WTC11 (cell line): ENCODE results near the gene PLXDC2. TPM values are rescaled to one million over a fixed set of nuclear protein-coding genes. Genes with fewer than 3 reads are reported as not detected.

Experiments used
- ATAC-seq: fragments of 200-7000 bp; cut with Tn5 transposase; 2 replicates; pipeline ENCODE4 v1.10.0; 2021; ENCODE audit warnings: mild to moderate bottlenecking, moderate library complexity
- CTCF ChIA-PET: fragments of 300-600 bp; sonication (Branson Sonifier 250); formaldehyde crosslinking; loops from one replicate; lab custom pipeline; 2021; ENCODE audit warnings: antibody characterized with exemption; lab: Charles Lee
- POLR2A ChIA-PET: fragments of 350-600 bp; sonication (Branson Sonifier 250); formaldehyde crosslinking; loops from one replicate; lab custom pipeline; 2021; ENCODE audit warnings: antibody characterized with exemption; lab: Charles Lee
- DNase-seq: peaks from one replicate; pipeline ENCODE4 v3.0.0; 2021; ENCODE audit warnings: low spot score
- H3K27ac Mint-ChIP-seq: 2 replicates; pipeline ENCODE4 v1.8.0; 2021; ENCODE audit warnings: mixed read lengths
- H3K27me3 Mint-ChIP-seq: 2 replicates; pipeline ENCODE4 v1.8.0; 2021; ENCODE audit warnings: low read depth, mild to moderate bottlenecking, moderate library complexity, mixed read lengths
- H3K36me3 Mint-ChIP-seq: 2 replicates; pipeline ENCODE4 v1.8.0; 2021; ENCODE audit warnings: mixed read lengths
- H3K4me1 Mint-ChIP-seq: 2 replicates; pipeline ENCODE4 v1.8.0; 2022; ENCODE audit warnings: mixed read lengths
- H3K4me3 Mint-ChIP-seq: 2 replicates; pipeline ENCODE4 v1.8.0; 2021; ENCODE audit warnings: mild to moderate bottlenecking, moderate library complexity, mixed read lengths
- H3K9me3 Mint-ChIP-seq: 2 replicates; pipeline ENCODE4 v1.8.0; 2021; ENCODE audit warnings: mixed read lengths
- ARID4B ChIP-seq: sonication (generic); formaldehyde crosslinking; IDR thresholded peaks from 2 replicates; pipeline ENCODE4 v1.8.0; 2023; ENCODE audit warnings: missing genetic modification reagents, mild to moderate bottlenecking, borderline replicate concordance
- E2F5 ChIP-seq: sonication (generic); formaldehyde crosslinking; IDR thresholded peaks from 2 replicates; pipeline ENCODE4 v1.8.1; 2022; ENCODE audit warnings: mild to moderate bottlenecking, moderate library complexity, missing genetic modification reagents
- FOXK1 ChIP-seq: sonication (generic); formaldehyde crosslinking; IDR thresholded peaks from 2 replicates; pipeline ENCODE4 v1.8.0; 2022; ENCODE audit warnings: mild to moderate bottlenecking, moderate library complexity, missing genetic modification reagents
- GRHL2 ChIP-seq: fragments of 250-450 bp; sonication (Bioruptor Pico); IDR thresholded peaks from 2 replicates; pipeline ENCODE4 v1.8.0; 2022; ENCODE audit warnings: mild to moderate bottlenecking, moderate library complexity; ENCODE audit not compliant: insufficient replicate concordance, severe bottlenecking
- GTF2I ChIP-seq: fragments of 250-450 bp; sonication (Bioruptor Pico); conservative IDR thresholded peaks from 2 replicates; pipeline ENCODE4 v1.4.0; 2021; ENCODE audit warnings: mild to moderate bottlenecking
- IRF2 ChIP-seq: sonication (generic); formaldehyde crosslinking; IDR thresholded peaks from 2 replicates; pipeline ENCODE4 v1.8.0; 2022; ENCODE audit warnings: low read depth, missing genetic modification reagents, borderline replicate concordance
- NFATC4 ChIP-seq: fragments of 250-450 bp; sonication (Bioruptor Pico); IDR thresholded peaks from 2 replicates; pipeline ENCODE4 v1.9.0; 2021; ENCODE audit warnings: mild to moderate bottlenecking
- NFE2L1 ChIP-seq: sonication (generic); formaldehyde crosslinking; IDR thresholded peaks from 2 replicates; pipeline ENCODE4 v1.8.1; 2023; ENCODE audit warnings: missing genetic modification reagents
- TEAD1 ChIP-seq: sonication (generic); formaldehyde crosslinking; IDR thresholded peaks from 2 replicates; pipeline ENCODE4 v1.8.0; 2022; ENCODE audit warnings: mild to moderate bottlenecking, missing genetic modification reagents
- ZNF232 ChIP-seq: sonication (generic); formaldehyde crosslinking; IDR thresholded peaks from 2 replicates; pipeline ENCODE4 v1.8.0; 2022; ENCODE audit warnings: mild to moderate bottlenecking, missing genetic modification reagents
- total RNA-seq: library from RNA; stranded (reverse); gene quantifications from 3 replicates; pipeline ENCODE4 v1.2.3, GENCODE V29; 2021
- TF ChIP-seq, protein P1 (sequence below): sonication (generic); formaldehyde crosslinking; IDR thresholded peaks from 2 replicates; pipeline ENCODE4 v1.8.0; 2022; ENCODE audit warnings: mild to moderate bottlenecking, missing genetic modification reagents
- TF ChIP-seq, protein P2 (sequence below): sonication (generic); formaldehyde crosslinking; IDR thresholded peaks from 2 replicates; pipeline ENCODE4 v1.8.1; 2023; ENCODE audit warnings: mild to moderate bottlenecking, missing genetic modification reagents, borderline replicate concordance
- TF ChIP-seq, protein P3 (sequence below): sonication (generic); formaldehyde crosslinking; conservative IDR thresholded peaks from 2 replicates; pipeline ENCODE4 v1.8.1; 2022; ENCODE audit warnings: mild to moderate bottlenecking, missing genetic modification reagents

The PLXDC2 gene
- total RNA-seq, 1 experiment from 2014 or later, result 31.7 TPM

DNA sequence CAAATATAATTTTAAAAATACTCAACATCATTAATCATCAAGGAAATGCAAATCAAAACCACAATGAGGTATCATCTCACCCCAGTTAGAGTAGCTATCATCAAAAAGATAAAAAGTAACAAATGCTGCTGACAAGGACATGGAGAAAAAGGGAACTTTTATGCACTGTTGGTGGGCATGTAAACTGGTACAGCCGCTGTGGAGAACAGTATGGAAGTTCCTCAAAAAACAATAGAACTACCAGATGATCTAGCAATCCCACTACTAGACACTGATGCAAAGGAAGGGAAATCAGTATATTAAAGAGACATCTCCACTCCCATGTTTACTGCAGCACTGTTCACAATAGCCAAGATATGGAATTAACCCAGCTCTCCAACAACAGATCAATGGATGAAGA is 384.5 kb downstream of the PLXDC2 start:
- H3K27ac Mint-ChIP-seq, result peak overlapping the region; percentile 16; the same call in 1 of the 2 replicates
- no peaks in the 10 kb centered on the region for H3K27me3 Mint-ChIP-seq
- ChIA-PET POLR2A (no interaction called here), CTCF (no interaction called here)
- H3K4me3 Mint-ChIP-seq, result no peak overlapping the region
- DNase-seq, result no peak
- ATAC-seq, result no peak
- peaks cover 4% of the 10 kb centered on the region; the same call in 1 of the 2 replicates for H3K36me3 Mint-ChIP-seq
- TF ChIP-seq GTF2I, result no peak
- TF ChIP-seq NFE2L1, result no peak
- TF ChIP-seq, all 79 proteins: peak for 0
- no peaks in the 10 kb centered on the region for H3K9me3 Mint-ChIP-seq
- H3K4me1 Mint-ChIP-seq, result peaks cover 22% of the 10 kb centered on the region

- ChIA-PET POLR2A (no interaction called here), CTCF (no interaction called here)
- peaks cover under 1% of the 10 kb centered on the region for H3K9me3 Mint-ChIP-seq
- H3K27ac Mint-ChIP-seq, result 0 out of 2 replicates have a peak overlapping the region, but pooled peaks have one; percentile 36
- no peak for DNase-seq
- peaks cover 16% of the 10 kb centered on the region for H3K4me1 Mint-ChIP-seq
- no peaks in the 10 kb centered on the region for H3K27me3 Mint-ChIP-seq
- no peak for ATAC-seq
- H3K36me3 Mint-ChIP-seq, result peaks cover 6% of the 10 kb centered on the region; the same call in 1 of the 2 replicates
- TF ChIP-seq NFATC4 (CRISPR knock-in tag) (no peak), NFE2L1 (no peak), IRF2 (CRISPR knock-in tag) (no peak), ZNF232 (CRISPR knock-in tag) (no peak), ARID4B (CRISPR knock-in tag) (no peak), FOXK1 (CRISPR knock-in tag) (no peak), TEAD1 (no peak), GRHL2 (CRISPR knock-in tag) (no peak), E2F5 (CRISPR knock-in tag) (no peak)
- TF ChIP-seq, protein P1, sequence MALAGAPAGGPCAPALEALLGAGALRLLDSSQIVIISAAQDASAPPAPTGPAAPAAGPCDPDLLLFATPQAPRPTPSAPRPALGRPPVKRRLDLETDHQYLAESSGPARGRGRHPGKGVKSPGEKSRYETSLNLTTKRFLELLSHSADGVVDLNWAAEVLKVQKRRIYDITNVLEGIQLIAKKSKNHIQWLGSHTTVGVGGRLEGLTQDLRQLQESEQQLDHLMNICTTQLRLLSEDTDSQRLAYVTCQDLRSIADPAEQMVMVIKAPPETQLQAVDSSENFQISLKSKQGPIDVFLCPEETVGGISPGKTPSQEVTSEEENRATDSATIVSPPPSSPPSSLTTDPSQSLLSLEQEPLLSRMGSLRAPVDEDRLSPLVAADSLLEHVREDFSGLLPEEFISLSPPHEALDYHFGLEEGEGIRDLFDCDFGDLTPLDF (CRISPR knock-in tag), result no peak
- TF ChIP-seq, protein P2, sequence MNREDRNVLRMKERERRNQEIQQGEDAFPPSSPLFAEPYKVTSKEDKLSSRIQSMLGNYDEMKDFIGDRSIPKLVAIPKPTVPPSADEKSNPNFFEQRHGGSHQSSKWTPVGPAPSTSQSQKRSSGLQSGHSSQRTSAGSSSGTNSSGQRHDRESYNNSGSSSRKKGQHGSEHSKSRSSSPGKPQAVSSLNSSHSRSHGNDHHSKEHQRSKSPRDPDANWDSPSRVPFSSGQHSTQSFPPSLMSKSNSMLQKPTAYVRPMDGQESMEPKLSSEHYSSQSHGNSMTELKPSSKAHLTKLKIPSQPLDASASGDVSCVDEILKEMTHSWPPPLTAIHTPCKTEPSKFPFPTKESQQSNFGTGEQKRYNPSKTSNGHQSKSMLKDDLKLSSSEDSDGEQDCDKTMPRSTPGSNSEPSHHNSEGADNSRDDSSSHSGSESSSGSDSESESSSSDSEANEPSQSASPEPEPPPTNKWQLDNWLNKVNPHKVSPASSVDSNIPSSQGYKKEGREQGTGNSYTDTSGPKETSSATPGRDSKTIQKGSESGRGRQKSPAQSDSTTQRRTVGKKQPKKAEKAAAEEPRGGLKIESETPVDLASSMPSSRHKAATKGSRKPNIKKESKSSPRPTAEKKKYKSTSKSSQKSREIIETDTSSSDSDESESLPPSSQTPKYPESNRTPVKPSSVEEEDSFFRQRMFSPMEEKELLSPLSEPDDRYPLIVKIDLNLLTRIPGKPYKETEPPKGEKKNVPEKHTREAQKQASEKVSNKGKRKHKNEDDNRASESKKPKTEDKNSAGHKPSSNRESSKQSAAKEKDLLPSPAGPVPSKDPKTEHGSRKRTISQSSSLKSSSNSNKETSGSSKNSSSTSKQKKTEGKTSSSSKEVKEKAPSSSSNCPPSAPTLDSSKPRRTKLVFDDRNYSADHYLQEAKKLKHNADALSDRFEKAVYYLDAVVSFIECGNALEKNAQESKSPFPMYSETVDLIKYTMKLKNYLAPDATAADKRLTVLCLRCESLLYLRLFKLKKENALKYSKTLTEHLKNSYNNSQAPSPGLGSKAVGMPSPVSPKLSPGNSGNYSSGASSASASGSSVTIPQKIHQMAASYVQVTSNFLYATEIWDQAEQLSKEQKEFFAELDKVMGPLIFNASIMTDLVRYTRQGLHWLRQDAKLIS (CRISPR knock-in tag), result no peak
- TF ChIP-seq, protein P3, sequence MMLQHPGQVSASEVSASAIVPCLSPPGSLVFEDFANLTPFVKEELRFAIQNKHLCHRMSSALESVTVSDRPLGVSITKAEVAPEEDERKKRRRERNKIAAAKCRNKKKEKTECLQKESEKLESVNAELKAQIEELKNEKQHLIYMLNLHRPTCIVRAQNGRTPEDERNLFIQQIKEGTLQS, result no peak
- no peak overlapping the region for H3K4me3 Mint-ChIP-seq
These were observed 386.1 kb downstream of the PLXDC2 start for GRCh38 chr10:20202337-20202736.
